ENCODE data around the gene CLEC16A. TPM values are rescaled to one million over a fixed set of nuclear protein-coding genes. Genes with fewer than 3 reads are reported as not detected.

The CLEC16A gene
- total RNA-seq, 1 donor: 35.5 TPM

- no peak for DNase-seq (ENCODE audit: low read depth in 2 of 3, low spot score in 2 of 3)
Measured at GRCh38 chr16:11010575-11011221, 66.3 kb downstream of the CLEC16A start.

GRCh38 chr16:11011326-11011725 lies 67.0 kb downstream of the CLEC16A start:
- no peak for DNase-seq (ENCODE audit: low read depth in 2 of 3, low spot score in 2 of 3)

GRCh38 chr16:11012841-11013240 lies 68.5 kb downstream of the CLEC16A start:
- DNase-seq (ENCODE audit: low read depth in 2 of 3, low spot score in 2 of 3): no peak

- DNase-seq (ENCODE audit: low read depth in 2 of 3, low spot score in 2 of 3): no peak
Measured at GRCh38 chr16:11014136-11014535, 69.8 kb downstream of the CLEC16A start.

- DNase-seq (ENCODE audit: low read depth in 2 of 3, low spot score in 2 of 3): no peak
Measured at GRCh38 chr16:11015076-11015475, 70.7 kb downstream of the CLEC16A start.

- DNase-seq (ENCODE audit: low read depth in 2 of 3, low spot score in 2 of 3): no peak
Measured at GRCh38 chr16:11015607-11016006, 71.2 kb downstream of the CLEC16A start.

- DNase-seq (ENCODE audit: low read depth in 2 of 3, low spot score in 2 of 3): no peak
Measured at GRCh38 chr16:11016524-11016988, 72.2 kb downstream of the CLEC16A start.

- DNase-seq (ENCODE audit: low read depth in 2 of 3, low spot score in 2 of 3): no peak
Measured at GRCh38 chr16:11016993-11017392, 72.6 kb downstream of the CLEC16A start.

- DNase-seq (ENCODE audit: low read depth in 2 of 3, low spot score in 2 of 3): no peak
Measured at GRCh38 chr16:11017499-11017898, 73.1 kb downstream of the CLEC16A start.

GRCh38 chr16:11020388-11020787 lies 76.0 kb downstream of the CLEC16A start:
- no peak for DNase-seq (ENCODE audit: low read depth in 2 of 3, low spot score in 2 of 3)

GRCh38 chr16:11020792-11021551 lies 76.6 kb downstream of the CLEC16A start:
- DNase-seq (ENCODE audit: low read depth in 2 of 3, low spot score in 2 of 3): peak in 1 of 3 donors; percentile 9

GRCh38 chr16:11022002-11022401 lies 77.6 kb downstream of the CLEC16A start:
- no peak for DNase-seq (ENCODE audit: low read depth in 2 of 3, low spot score in 2 of 3)

- DNase-seq (ENCODE audit: low read depth in 2 of 3, low spot score in 2 of 3): no peak
Measured at GRCh38 chr16:11023262-11024039, 79.1 kb downstream of the CLEC16A start.

GRCh38 chr16:11024333-11025053 lies 80.1 kb downstream of the CLEC16A start:
- no peak for DNase-seq (ENCODE audit: low read depth in 2 of 3, low spot score in 2 of 3)

- no peak for DNase-seq (ENCODE audit: low read depth in 2 of 3, low spot score in 2 of 3)
Measured at GRCh38 chr16:11025120-11025531, 80.8 kb downstream of the CLEC16A start.

- DNase-seq (ENCODE audit: low read depth in 2 of 3, low spot score in 2 of 3): no peak
Measured at GRCh38 chr16:11029948-11030347, 85.6 kb downstream of the CLEC16A start.

GRCh38 chr16:11030990-11031510 lies 86.7 kb downstream of the CLEC16A start:
- DNase-seq (ENCODE audit: low read depth in 2 of 3, low spot score in 2 of 3): no peak

GRCh38 chr16:11032000-11032921 lies 87.9 kb downstream of the CLEC16A start:
- no peak for DNase-seq (ENCODE audit: low read depth in 2 of 3, low spot score in 2 of 3)

GRCh38 chr16:11032922-11033291 lies 88.5 kb downstream of the CLEC16A start:
- DNase-seq (ENCODE audit: low read depth in 2 of 3, low spot score in 2 of 3): no peak

Data from hematopoietic multipotent progenitor cell (in vitro differentiated cells).